Inferior parietal cortex (tissue), 1 donor: ENCODE results near the gene RUBCN.
A peak's percentile ranks its signal among the peaks of the same experiment; 100 is the strongest.
"Not testable (repeated sequence)": the region's sequence is repeated elsewhere in the genome, so short reads cannot be mapped to it uniquely, and the experiment has no call there.

Source experiments
- DNase-seq: peaks from one replicate; pipeline ENCODE4 v3.0.0-alpha.2; 2016; ENCODE audit errors: extremely low spot score

RUBCN gene

DNA sequence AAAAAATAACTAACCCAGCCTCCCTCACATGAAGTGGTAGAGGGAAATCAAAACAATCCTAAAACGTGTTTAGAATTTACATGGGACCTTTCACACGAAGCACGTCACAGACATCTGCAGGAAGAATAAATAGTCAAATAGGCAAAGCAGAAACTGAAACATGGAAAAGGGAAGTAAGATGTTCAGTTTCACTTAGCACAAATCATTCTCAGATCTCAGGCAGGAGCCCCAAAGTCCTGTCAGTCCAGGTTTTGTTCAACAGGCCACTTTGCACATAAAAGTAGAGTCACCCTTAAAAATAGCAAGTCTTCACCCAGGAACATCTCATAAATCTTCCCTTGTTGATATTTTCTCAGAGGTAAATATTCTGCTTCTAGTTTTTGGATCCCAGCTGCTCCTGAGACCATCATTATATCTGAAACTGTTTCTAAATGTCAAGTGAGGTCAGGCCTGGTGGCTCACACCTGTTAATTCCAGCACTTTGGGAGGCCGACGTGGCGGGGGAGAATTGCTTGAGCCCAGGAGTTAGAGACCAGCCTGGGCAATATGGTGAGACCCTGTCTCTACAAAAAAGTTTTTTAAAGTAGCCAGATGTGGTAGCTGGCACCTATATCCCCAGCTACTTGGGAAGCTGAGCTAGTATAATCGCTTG lies 1.9 kb downstream of the RUBCN start:
- no peak for DNase-seq

DNA sequence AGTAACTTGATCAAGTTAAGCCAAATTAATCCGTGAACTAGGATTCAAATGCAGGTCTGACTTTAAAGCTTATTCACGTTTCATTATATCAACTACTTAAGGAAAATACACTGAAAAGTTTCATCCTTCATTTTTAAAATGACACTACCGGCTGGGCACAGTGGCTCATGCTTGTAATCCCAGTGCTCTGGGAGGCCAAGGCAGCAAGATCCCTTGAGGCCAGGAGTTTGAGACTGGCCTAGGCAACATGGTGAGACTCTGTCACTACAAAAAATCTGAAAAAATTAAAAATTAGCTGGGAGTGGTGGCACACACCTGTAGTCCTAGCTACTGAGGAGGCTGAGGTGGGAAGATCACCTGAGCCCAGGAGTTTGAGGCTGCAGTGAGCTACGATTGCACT lies 3.7 kb downstream of the RUBCN start:
- no peak for DNase-seq

DNA sequence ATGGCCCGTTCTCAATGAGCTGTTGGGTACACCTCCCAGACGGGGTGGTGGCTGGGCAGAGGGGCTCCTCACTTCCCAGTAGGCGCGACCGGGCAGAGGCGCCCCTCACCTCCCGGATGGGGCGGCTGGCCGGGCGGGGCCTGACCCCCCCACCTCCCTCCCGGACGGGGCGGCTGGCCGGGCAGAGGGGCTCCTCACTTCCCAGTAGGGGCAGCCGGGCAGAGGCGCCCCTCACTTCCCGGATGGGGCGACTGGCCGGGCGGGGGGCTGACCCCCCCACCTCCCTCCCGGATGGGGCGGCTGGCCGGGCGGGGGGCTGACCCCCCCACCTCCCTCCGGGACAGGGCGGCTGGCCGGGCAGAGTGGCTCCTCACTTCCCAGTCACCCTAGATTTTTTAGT lies 5.2 kb downstream of the RUBCN start:
- DNase-seq, result not testable (repeated sequence)

DNA sequence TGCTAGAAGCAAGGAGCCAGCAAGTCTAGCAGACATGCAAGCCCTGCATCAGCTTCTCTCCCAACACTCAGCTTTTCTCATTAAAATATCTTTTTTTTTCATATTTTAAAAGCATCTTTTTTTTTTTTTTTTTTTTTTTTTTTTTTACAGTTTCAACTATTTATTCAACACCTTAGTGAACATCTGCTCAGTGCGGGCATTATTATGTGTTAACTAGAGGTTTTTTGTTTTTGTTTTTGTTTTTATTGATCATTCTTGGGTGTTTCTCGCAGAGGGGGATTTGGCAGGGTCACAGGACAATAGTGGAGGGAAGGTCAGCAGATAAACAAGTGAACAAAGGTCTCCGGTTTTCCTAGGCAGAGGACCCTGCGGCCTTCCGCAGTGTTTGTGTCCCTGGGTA lies 5.9 kb downstream of the RUBCN start:
- not testable (repeated sequence) for DNase-seq

DNA sequence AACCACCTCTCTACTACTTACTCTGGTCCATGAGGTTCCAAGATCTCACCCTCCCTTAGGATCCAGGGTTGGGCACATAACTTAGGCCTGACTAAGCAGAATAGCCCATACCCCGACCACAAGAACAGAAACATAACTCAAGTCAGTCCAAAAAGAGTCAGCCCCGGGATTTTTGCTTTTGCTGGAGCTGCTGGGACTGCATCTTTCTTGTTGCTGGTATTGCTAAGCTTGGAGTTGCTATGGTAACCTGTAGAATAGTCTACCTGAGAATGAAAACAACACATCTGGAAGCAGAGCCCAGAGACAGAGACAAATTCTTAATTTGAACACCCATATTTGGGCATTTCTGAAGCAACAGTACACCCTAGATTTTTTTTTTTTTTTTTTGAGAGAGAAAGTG lies 6.5 kb downstream of the RUBCN start:
- no peak for DNase-seq

DNA sequence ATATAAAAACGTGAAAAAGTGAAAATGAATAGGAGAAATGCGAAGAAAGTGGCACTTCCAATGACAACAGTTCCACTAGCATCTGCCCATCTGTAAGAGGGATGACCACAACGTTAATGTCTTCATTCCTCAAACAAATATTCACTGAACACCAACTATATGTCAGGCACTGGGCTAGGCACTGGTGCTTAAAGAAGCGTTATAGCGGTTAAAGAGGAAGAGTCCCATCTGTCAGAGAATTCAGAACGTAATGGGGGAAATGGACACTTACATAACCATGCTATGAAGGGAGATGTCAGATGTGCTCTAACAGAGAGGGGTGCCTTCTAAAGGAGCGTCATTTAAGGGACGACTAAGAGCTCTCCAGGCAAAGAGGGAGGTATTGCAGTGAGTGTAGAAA lies 8.2 kb downstream of the RUBCN start:
- no peak for DNase-seq

DNA sequence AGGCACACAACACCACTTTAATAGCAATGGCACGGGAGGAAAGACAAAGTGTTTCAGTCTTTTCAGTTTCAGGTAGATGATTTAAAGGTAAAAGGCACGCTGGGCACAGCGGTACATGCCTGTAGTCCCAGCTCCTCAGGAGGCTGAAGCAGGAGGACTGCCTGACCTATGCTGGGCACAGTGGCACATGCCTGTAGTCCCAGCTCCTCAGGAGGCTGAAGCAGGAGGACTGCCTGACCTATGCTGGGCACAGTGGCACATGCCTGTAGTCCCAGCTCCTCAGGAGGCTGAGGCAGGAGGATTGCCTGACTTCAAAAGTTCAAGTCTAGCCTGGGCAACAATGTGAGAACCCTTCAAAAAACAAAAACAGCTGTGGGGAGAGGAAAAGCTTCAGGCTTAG lies 8.8 kb downstream of the RUBCN start:
- not testable (repeated sequence) for DNase-seq

DNA sequence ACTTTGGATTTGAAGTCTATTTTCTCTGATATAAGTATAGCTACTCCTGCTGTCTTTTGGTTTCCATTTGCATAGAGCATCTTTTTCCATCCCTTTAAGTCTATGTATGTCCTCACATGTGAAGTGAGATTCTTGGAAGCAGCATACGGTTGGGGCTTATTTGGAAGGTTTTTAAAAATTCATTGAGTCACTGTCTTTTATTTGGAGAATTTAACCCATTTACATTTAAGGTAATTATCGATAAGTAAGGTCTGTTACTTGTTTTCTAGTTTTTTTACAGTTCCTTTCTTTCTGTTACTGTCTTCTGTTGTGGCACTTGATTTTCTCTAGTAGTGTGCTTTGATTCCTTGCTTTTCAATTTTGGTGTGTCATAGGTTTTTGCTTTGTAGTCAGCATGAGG lies 14.0 kb downstream of the RUBCN start:
- no peak for DNase-seq

DNA sequence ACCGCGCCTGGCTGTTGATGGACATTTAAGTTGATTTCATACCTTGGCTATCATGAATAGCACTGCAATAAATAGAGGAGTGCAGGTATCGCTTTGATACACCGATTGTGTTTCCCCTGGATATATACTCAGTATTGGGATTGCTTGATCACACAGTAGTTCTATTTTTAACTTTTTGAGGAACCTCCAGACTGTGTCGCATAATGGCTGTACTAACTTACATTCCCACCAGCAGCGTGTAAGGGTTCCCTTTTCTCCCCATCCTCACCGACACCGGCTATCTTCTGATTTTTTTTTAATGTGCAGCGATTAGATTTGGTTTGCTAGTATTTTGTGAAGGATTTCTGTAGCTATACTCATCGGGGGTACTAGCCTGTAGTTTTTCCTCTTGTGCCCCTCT lies 16.0 kb downstream of the RUBCN start:
- no peak for DNase-seq

DNA sequence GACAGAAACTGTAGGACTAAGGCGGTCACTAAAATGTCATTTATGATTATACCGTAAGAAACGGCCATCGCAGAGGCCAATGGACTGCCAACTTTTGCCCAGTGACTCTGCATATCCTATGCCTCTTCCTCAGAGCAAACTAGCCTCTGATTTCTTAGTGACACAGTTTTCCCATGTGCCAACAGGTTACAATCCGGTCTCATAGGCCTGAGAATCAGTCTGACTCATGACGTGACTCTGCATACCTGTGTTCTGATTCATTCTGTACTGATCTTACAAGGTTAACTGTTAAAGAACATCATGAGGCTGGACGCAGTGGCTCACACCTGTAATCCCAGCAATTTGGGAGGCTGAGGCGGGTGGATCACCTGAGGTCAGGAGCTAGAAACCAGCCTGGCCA lies 17.8 kb downstream of the RUBCN start:
- no peak for DNase-seq

DNA sequence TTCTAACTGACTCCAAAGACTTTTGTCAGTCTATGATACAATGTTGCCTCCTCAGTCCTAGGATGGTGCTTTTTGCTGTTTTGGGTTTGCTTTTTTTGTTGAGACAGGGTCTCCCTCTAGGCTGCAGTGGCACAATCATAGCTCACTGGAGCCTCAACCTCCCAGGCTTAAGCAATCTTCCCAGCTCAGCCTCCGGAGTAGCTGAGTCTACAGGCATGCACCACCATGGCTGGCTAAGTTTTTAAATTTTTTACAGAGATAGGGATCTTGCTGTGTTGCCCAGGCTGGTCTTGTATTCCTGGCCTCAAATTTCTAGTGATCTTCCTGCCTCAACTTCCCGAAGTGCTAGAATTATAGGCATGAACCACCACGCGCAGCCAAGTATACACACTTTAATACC lies 22.5 kb downstream of the RUBCN start:
- DNase-seq, result no peak

DNA sequence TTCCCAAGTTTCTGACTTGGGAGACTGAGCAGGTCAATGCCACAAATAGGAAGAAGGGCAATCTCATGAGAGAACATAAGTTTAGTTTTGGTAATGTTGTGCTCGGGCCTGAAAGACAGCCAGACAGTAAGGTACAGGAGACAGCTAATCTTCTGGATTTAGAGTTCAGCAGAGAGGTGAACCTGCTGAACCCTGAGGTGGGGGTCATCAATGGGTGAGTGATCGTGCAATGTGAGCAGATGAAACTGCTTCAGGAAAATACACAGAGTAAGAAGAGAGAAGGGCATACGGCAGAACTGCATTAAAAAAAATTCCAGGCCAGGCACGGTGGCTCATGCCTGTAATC lies 23.3 kb downstream of the RUBCN start:
- DNase-seq, result no peak

DNA sequence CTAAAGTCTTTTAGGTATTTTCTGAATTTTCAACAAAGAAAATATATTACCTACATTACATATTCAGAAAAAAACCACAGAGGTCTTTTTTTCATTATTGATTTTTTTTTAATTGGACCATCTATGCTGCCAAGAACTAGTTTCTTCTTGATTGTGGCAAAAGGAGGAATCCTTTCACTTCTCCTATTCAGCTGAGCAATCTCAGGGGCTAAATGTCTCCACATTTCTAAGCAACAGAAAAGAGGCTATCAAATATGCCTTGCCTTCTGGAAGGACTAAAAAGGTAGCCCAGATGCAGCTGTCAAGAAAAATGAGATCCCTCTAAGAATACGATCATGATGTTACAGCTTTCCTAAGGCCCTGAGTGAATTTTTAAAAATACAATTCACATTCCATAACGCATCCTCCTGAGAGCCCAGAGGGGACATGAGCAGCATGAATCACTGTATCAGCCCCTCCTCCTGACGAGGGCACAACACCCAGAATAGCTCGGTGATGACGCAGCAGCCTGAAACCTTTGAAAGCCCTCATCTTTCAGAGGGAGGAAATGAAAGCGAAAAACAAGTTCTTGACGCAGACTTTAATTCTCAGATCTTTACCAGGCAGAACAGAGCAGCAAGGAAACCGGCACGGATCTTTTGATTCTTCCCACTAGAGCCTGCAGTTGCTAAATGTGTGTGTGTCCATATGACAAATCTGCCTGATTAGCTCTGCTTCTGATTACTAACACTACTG lies 24.6 kb downstream of the RUBCN start:
- DNase-seq, result peak; percentile 92

DNA sequence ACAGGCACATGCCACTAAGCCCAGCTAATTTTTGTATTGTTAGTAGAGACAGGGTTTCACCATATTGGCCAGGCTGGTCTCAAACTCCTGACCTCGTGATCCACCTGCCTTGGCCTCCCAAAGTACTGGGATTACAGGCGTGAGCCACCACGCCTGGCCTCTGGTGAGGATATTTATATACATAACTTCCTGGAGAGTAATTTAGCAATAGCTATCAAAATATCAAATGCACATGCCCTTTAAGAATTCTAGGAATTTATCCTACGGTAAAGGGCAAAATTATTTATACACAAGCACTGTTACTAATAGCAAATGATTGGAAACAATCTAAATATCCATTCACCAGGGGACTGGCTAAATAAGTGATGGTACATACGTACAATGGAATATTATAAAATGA lies 25.7 kb downstream of the RUBCN start:
- DNase-seq, result not testable (repeated sequence)

DNA sequence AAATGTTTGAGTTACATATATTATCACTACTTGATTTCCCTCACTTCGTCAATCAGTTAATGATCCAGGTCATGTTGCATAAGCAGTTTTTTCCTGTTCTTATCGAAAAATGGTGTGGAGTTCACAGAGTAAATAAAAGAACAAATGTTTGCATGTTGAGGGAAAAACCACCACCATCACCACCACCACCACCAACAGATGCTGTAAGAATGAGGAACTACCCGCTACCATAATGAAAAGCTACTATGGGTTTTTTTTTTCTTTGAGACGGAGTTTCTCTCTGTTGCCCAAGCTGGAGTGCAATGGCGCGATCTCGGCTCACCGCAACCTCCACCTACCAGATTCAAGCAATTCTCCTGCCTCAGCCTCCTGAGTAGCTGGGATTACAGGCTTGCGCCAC lies 27.6 kb downstream of the RUBCN start:
- no peak for DNase-seq

DNA sequence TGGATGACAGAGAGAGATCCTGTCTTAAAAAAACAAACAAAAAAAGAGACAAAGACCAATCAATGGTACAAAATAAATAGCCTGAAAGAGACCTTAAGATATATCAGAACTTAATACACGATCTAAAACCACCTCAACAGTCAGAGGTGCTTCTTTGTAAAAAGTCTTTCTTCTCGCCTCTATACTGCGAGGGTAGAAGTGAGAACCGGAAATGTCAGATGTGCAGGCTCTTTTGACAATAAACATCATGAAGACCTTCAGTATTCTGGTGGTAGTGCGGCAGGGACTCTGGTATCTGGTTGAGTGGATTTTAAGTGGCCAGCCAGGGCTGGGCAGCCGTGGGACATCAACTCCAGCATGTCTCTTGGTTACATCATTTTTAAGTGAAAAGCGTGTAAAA lies 30.0 kb downstream of the RUBCN start:
- no peak for DNase-seq

DNA sequence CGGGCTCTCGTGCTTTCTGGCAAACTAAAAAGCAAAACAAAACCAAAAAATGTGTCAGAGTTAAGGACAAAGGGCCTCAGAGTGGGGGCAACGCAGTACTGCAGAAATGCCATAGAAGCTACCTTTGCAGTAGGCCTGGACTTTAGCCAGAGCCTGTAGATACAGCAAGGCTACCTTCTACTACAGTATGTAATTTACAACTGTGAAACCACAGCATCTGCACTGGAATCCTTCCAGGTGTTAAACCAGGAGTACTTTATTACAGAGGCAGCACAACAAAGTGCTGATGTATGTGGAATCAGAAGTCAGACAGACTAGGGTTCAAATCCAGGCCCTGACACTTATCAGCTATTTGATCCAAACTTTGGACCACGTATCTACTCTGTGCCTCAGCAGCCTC lies 34.9 kb downstream of the RUBCN start:
- DNase-seq, result no peak

DNA sequence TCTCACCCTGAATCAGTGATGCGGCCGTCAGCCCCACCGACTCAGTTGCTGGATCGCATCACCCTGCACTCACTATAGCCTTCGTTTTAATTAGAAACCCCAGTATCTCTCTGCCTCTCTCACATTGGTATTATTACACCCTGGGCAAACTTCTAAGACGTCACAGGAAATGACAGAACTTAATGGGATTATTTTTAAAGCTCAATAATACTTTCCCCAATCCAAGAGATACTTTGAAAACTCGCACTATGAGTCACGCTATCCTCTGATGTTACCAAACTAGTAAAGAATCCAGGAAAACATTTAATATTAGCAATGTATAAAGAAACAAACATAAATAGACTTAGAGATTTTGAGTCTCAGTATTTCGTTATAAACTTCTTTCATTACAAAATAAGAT lies 36.6 kb downstream of the RUBCN start:
- no peak for DNase-seq

DNA sequence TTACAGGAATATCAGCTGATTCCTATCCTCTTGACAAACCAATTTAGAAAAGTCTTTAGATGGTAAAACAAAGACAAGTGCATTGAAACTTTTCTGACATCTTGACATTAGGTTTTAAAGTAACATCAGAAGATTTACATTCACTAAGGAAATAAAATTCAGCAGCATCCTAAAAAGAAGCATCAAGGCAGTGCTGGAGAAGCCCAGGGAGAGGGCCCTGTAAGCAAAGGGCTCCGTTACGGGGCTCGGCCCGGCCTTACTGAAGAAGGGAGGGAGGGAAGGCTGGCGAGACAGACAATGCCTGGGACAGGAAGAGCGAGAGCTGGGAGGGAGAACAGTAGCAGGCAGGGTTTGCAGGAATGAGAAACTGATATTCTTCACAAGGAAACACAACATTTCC lies 39.3 kb downstream of the RUBCN start:
- DNase-seq, result no peak

DNA sequence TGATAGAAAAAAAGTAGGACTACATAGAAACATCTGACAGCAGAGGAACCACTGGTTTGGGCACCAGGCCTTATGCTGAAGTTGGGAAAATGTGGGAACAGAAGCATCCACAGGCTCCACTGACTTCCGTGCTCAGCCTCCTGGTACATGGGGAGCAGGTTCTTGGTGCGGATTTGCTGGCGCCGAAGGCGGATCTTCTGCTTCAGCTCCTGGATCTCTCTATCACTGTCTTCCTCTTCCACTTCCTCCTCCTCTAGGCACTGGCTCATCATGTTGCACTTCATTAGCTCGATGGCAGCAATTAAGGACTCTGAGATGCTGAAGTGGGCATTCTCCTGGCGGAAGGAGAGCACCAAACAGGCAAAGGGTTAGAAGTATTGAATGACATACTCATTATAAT lies 42.5 kb downstream of the RUBCN start:
- DNase-seq, result no peak

DNA sequence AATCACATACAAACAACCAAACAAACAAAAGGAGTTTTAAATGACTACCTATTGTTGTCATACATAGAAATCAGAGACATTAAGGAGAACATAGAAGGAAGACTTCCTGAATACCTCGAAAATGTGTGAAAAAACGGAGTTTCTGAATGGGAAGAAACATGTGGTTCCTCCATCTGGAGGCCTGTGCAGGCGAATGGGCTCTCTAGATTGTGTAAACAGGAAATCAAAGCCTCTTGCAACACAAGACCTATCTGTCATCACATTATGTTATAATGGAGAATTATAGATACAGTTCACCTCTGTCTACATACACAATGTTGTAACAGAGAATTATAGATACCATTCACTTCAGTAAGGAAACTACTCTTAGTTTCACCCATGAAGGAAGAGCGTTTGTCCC lies 44.1 kb downstream of the RUBCN start:
- DNase-seq, result no peak

DNA sequence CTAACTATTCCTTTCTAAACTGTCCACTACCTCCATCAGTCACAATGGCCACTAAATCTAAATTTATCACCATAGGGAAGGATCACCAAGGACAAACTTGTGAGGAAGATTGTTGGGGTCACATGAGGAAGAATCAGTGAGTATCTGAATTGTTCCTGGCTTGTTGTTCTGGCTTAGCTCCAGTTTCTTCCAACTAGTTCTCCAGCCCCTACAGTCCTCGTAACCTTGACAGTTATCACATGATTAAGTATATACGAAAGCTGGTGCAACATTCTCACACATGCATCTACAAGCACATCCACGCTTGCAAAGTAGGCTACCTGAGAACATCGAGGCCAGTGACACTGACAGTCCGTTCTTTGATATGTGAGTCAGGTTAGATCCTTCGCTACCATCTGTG lies 46.0 kb downstream of the RUBCN start:
- no peak for DNase-seq

DNA sequence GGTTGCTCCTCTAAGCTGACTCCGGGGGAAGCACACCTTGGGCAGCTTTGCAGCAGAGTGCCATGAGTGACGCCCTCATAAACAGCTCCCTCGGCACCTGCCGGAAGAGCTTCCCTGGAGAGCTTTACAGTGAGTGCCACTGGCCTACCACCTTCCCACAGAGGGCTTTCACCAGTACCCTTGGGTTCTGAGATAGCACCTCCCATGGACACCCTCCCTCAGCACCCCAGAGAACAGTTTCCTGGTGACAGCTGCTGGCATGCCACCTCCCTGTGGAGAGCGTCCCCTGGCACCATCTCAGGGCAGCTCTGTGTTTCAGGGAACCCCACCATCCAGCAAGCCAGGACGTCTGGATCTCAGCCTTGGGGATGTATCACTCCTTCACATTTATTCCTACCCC lies 49.1 kb downstream of the RUBCN start:
- DNase-seq, result no peak

DNA sequence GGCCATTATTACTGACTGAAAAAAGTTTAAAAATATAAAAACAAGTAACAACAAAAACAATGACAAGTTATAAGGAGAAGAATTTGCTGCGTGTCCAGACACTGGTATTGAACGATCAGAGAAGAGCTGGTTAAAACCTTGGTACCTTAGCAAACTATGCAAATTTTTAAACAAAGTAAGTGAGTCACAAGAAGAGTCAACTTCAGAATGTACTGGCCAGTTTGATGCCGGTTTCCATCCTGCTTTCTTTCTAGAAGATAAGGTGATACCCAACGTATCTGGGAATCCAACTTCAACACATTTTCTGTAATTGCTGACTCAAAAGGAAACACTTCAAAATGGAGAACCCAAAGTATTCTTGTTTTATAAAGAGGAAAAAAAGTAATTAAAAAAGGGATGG lies 49.8 kb downstream of the RUBCN start:
- no peak for DNase-seq
